Hepatocyte (in vitro differentiated cells): ENCODE results near the gene IL4I1. TPM values are rescaled to one million over a fixed set of nuclear protein-coding genes. Genes with fewer than 3 reads are reported as not detected.

ENCODE experiments used
- DNase-seq: peaks from one replicate; pipeline ENCODE4 v3.0.0-alpha.2; 2016; ENCODE audit warnings: low spot score
- H2AFZ ChIP-seq: fragments of 200-600 bp; sonication (generic); 2 replicates; pipeline ENCODE4 v1.6.0; 2016; ENCODE audit warnings: antibody characterized with exemption, mild to moderate bottlenecking
- H3K27ac ChIP-seq: fragments of 200-600 bp; sonication (generic); 2 replicates; pipeline ENCODE4 v1.5.1; 2016; ENCODE audit warnings: mild to moderate bottlenecking
- H3K27me3 ChIP-seq: fragments of 200-600 bp; sonication (generic); 2 replicates; pipeline ENCODE4 v1.6.1; 2016
- H3K36me3 ChIP-seq: fragments of 200-600 bp; sonication (generic); replicated peaks from 2 replicates; pipeline ENCODE4 v1.5.1; 2016; ENCODE audit warnings: low read depth; ENCODE audit not compliant: insufficient read depth
- H3K4me1 ChIP-seq: fragments of 200-600 bp; sonication (generic); 2 replicates; pipeline ENCODE4 v1.5.1; 2016; ENCODE audit warnings: mild to moderate bottlenecking, moderate library complexity; ENCODE audit not compliant: insufficient read depth
- H3K4me2 ChIP-seq: fragments of 200-600 bp; sonication (generic); 2 replicates; pipeline ENCODE4 v1.6.0; 2016
- H3K4me3 ChIP-seq: fragments of 200-600 bp; sonication (generic); 2 replicates; pipeline ENCODE4 v1.5.1; 2016; ENCODE audit warnings: mild to moderate bottlenecking
- H3K79me2 ChIP-seq: fragments of 200-600 bp; sonication (generic); 2 replicates; pipeline ENCODE4 v1.6.0; 2017; ENCODE audit warnings: mild to moderate bottlenecking
- H3K9me2 ChIP-seq: fragments of 200-600 bp; sonication (generic); replicated peaks from 2 replicates; pipeline ENCODE4 v1.6.0; 2017; ENCODE audit warnings: mild to moderate bottlenecking; ENCODE audit not compliant: insufficient read depth
- H3K9me3 ChIP-seq: fragments of 200-600 bp; sonication (generic); 2 replicates; pipeline ENCODE4 v1.5.1; 2016; ENCODE audit warnings: low read depth, mild to moderate bottlenecking
- H4K20me1 ChIP-seq: fragments of 200-600 bp; sonication (generic); 2 replicates; pipeline ENCODE4 v1.6.0; 2016; ENCODE audit warnings: mild to moderate bottlenecking; ENCODE audit not compliant: insufficient read depth, poor library complexity, severe bottlenecking
- CTCF ChIP-seq: fragments of 200-600 bp; sonication (generic); IDR thresholded peaks from 2 replicates; pipeline ENCODE4 v1.5.1; 2016; ENCODE audit warnings: antibody characterized with exemption, mild to moderate bottlenecking; ENCODE audit not compliant: poor library complexity
- EZH2 ChIP-seq: fragments of 200-600 bp; sonication (generic); IDR thresholded peaks from 2 replicates; pipeline ENCODE4 v1.6.1; 2016; ENCODE audit warnings: antibody characterized with exemption, mild to moderate bottlenecking, borderline replicate concordance
- EZH2phosphoT487 ChIP-seq: fragments of 200-600 bp; sonication (generic); IDR thresholded peaks from one replicate; pipeline ENCODE4 v1.6.1; 2018; ENCODE audit warnings: antibody characterized with exemption, mild to moderate bottlenecking, low read depth, moderate library complexity; ENCODE audit not compliant: unreplicated experiment, severe bottlenecking
- WGBS: methylation state at CpG from one replicate; pipeline ENCODE4 v1.1.6; 2016; ENCODE audit warnings: low lambda C conversion rate; ENCODE audit errors: missing lambda C conversion rate; 5-methylcytosine and 5-hydroxymethylcytosine counted together
- polyA plus RNA-seq: library from polyadenylated mRNA; unstranded; fragments of >200 nt; fragmentation: Nextera tagmentation; extraction: Ambion mirVana; gene quantifications from 2 replicates; pipeline ENCODE4 v1.2.1, GENCODE V29; 2016
- total RNA-seq: library from RNA; depleted of rRNA; stranded (reverse); fragments of >200 nt; gene quantifications from 2 replicates; pipeline ENCODE4 v1.2.3, GENCODE V29; 2014

Gene IL4I1
- total and polyA plus RNA-seq, 2 experiments from 2014 or later: 0.33 to 0.60 TPM

DNA sequence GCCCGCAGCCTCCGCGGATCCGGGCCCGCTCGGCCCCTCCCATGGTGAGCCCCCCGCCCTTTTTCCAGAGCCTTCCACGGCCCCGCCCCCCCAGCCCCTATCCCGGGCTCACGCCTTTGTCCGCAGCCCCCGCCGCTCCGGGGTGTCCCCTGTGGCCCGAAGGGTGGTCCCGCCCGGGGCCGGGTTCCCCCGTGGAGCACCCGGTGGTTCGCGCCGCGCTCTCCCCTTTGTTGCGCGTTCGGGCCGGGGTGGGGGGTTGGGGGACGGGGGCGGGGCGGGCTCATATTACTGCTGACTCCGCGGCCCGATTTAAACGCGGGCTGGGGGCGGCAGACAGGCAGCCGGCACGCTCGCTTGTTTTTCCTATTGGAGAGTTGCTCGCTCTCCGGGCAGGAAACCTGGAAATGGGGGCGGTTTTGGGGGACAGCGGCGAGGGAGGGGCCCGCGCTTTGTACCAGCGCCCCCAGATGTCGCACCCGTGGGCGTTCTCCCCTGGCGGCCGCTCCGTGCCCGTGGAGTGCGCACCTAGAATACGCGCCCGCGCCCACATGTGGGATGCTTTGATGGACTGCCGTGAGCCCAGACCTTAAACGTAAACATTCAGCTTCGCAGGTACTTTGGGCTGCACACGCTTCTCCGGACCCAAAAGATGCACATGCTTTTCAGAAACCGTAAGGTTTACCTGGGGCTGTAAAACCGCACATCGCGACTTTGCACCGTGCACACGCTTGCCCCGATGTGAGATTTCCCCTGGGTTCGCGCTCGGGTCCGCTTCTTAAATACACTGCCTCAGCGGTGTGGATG lies 45.0 kb downstream of the IL4I1 start:
- Histone ChIP-seq H3K79me2 (peaks cover 69% of the 10 kb centered on the region), H4K20me1 (peaks cover 50% of the 10 kb centered on the region), H3K27ac (peak overlapping the region; percentile 100), H3K4me1 (peaks cover 12% of the 10 kb centered on the region), H2AFZ (peak overlapping the region; percentile 64), H3K27me3 (no peaks in the 10 kb centered on the region), H3K4me2 (peak overlapping the region; percentile 99), H3K9me3 (no peaks in the 10 kb centered on the region), H3K36me3 (peaks cover 5% of the 10 kb centered on the region), H3K9me2 (no peaks in the 10 kb centered on the region), H3K4me3 (peak overlapping the region; percentile 66)
- DNase-seq: peak; percentile 53
- TF ChIP-seq EZH2phosphoT487: no peak
- TF ChIP-seq CTCF: no peak
- TF ChIP-seq EZH2: no peak
- 3% methylated on average over 40 of the region's 78 CpGs for WGBS

- peaks cover 5% of the 10 kb centered on the region for H3K36me3 ChIP-seq
- H3K27me3 ChIP-seq: no peaks in the 10 kb centered on the region
- no peaks in the 10 kb centered on the region for H3K9me2 ChIP-seq
- peak within 1 kb of the TSS; percentile 99 for H3K4me2 ChIP-seq
- peaks cover 41% of the 10 kb centered on the region for H4K20me1 ChIP-seq
- H3K4me1 ChIP-seq: peaks cover 12% of the 10 kb centered on the region
- WGBS: 2% methylated on average over 42 of the region's 98 CpGs
- peak within 1 kb of the TSS; percentile 66 for H3K4me3 ChIP-seq
- peak within 1 kb of the TSS; percentile 64 for H2AFZ ChIP-seq
- H3K27ac ChIP-seq: peak within 1 kb of the TSS; percentile 100
- H3K79me2 ChIP-seq: peaks cover 62% of the 10 kb centered on the region
- TF ChIP-seq EZH2 (no peak), EZH2phosphoT487 (no peak), CTCF (no peak)
- no peaks in the 10 kb centered on the region for H3K9me3 ChIP-seq
- peak; percentile 97 for DNase-seq
Measured at GRCh38 chr19:49850487-49851342, 46.0 kb downstream of the IL4I1 start, which contains the start of gene PTOV1. TSS of gene PTOV1 (plus strand) at chr19:49851159.

DNA sequence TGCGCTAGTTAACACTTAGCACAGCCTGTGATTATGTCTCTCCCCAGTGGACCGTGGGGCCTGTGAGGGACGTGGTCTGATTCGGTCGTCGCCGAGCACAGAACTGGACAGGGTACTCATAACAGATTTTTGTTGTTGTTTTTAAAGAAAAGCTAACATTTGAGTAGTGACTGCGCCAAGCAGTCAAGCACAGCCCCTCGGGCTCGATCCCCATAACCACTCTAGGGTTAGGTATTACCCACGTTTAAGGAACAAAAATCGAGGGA lies 46.5 kb downstream of the IL4I1 start:
- WGBS: 65% methylated on average over 12 of the region's 12 CpGs
- Histone ChIP-seq H3K4me3 (no peak overlapping the region), H3K4me1 (peaks cover 12% of the 10 kb centered on the region), H3K27ac (peak overlapping the region; percentile 100), H4K20me1 (peaks cover 36% of the 10 kb centered on the region), H3K36me3 (peaks cover 2% of the 10 kb centered on the region), H3K79me2 (peaks cover 57% of the 10 kb centered on the region), H3K27me3 (no peaks in the 10 kb centered on the region), H2AFZ (peak overlapping the region; percentile 10), H3K9me3 (no peaks in the 10 kb centered on the region), H3K4me2 (peak overlapping the region; percentile 99), H3K9me2 (no peaks in the 10 kb centered on the region)
- no peak for DNase-seq
- TF ChIP-seq EZH2: no peak
- TF ChIP-seq CTCF: no peak
- TF ChIP-seq EZH2phosphoT487: no peak
